Astrocyte (in vitro differentiated cells and primary cell): ENCODE measurements around the gene CCL17. TPM values are rescaled to one million over a fixed set of nuclear protein-coding genes. Genes with fewer than 3 reads are reported as not detected.

Experiments used
- DNase-seq: peaks from one replicate; pipeline ENCODE4 v3.0.0-alpha.2; 2010; ENCODE audit warnings: low read depth
- FAIRE-seq: peaks from 2 replicates; lab custom pipeline; 2011; peaks lifted over from hg19 to GRCh38; lab: Jason Lieb, UNC
- H2AFZ ChIP-seq: 2 replicates; pipeline ENCODE4 v1.6.0; 2012; ENCODE audit warnings: low read depth, low read length, inconsistent platforms
- H3K27ac ChIP-seq: 2 replicates; pipeline ENCODE4 v1.5.1; 2011; ENCODE audit warnings: low read depth, low read length, inconsistent platforms
- H3K27me3 ChIP-seq: 2 replicates; pipeline ENCODE4 v1.6.0; 2011; ENCODE audit warnings: low read length, inconsistent platforms; ENCODE audit not compliant: insufficient read depth
- H3K36me3 ChIP-seq: 2 replicates; pipeline ENCODE4 v1.5.1; 2011; ENCODE audit warnings: low read length, inconsistent platforms; ENCODE audit not compliant: insufficient read depth
- H3K4me1 ChIP-seq: 2 replicates; pipeline ENCODE4 v1.5.1; 2011; ENCODE audit warnings: low read length, inconsistent platforms; ENCODE audit not compliant: insufficient read depth
- H3K4me2 ChIP-seq: 2 replicates; pipeline ENCODE4 v1.6.0; 2012; ENCODE audit warnings: low read length, inconsistent platforms
- H3K4me3 ChIP-seq: 2 replicates; pipeline ENCODE4 v1.5.1; 2011; ENCODE audit warnings: low read depth, mild to moderate bottlenecking, low read length, inconsistent platforms; ENCODE audit not compliant: insufficient read depth
- H3K79me2 ChIP-seq: 2 replicates; pipeline ENCODE4 v1.6.0; 2012; ENCODE audit warnings: mild to moderate bottlenecking, low read length, inconsistent platforms; ENCODE audit not compliant: insufficient read depth
- H3K9ac ChIP-seq: 2 replicates; pipeline ENCODE4 v1.6.0; 2012; ENCODE audit warnings: mild to moderate bottlenecking, low read length, inconsistent platforms
- H3K9me3 ChIP-seq: 2 replicates; pipeline ENCODE4 v1.5.1; 2012; ENCODE audit warnings: low read depth, mild to moderate bottlenecking, low read length, inconsistent platforms; ENCODE audit not compliant: insufficient read depth
- H4K20me1 ChIP-seq: 2 replicates; pipeline ENCODE4 v1.6.0; 2012; ENCODE audit warnings: low read length, inconsistent platforms; ENCODE audit not compliant: insufficient read depth
- H3K27ac Mint-ChIP-seq: one replicate; pipeline ENCODE4 v1.8.0; 2021; ENCODE audit warnings: mild to moderate bottlenecking, mixed read lengths; ENCODE audit not compliant: unreplicated experiment
- H3K27me3 Mint-ChIP-seq: one replicate; pipeline ENCODE4 v1.8.0; 2021; ENCODE audit warnings: low read depth, mixed read lengths; ENCODE audit not compliant: unreplicated experiment
- H3K36me3 Mint-ChIP-seq: one replicate; pipeline ENCODE4 v1.8.0; 2021; ENCODE audit warnings: low read depth, mixed read lengths; ENCODE audit not compliant: unreplicated experiment
- H3K4me1 Mint-ChIP-seq: one replicate; pipeline ENCODE4 v1.8.0; 2021; ENCODE audit warnings: low read depth, mixed read lengths; ENCODE audit not compliant: unreplicated experiment
- H3K4me3 Mint-ChIP-seq: one replicate; pipeline ENCODE4 v1.8.0; 2021; ENCODE audit warnings: mild to moderate bottlenecking, moderate library complexity, mixed read lengths; ENCODE audit not compliant: unreplicated experiment
- H3K9me3 Mint-ChIP-seq: one replicate; pipeline ENCODE4 v1.8.0; 2021; ENCODE audit warnings: mild to moderate bottlenecking, mixed read lengths; ENCODE audit not compliant: unreplicated experiment
- EZH2 ChIP-seq: IDR thresholded peaks from 2 replicates; pipeline ENCODE4 v1.6.1; 2012; ENCODE audit warnings: mild to moderate bottlenecking, low read length, inconsistent platforms; ENCODE audit not compliant: insufficient read depth
- total RNA-seq: library from RNA; stranded (reverse); gene quantifications from 2 replicates; pipeline ENCODE4 v1.2.1, GENCODE V29; 2021
- TF ChIP-seq, protein P1 (sequence below): IDR thresholded peaks from 2 replicates; pipeline ENCODE4 v1.5.1; 2011; ENCODE audit warnings: low read depth, mild to moderate bottlenecking, inconsistent platforms, low read length, moderate library complexity; ENCODE audit not compliant: insufficient read depth

Gene CCL17
- total RNA-seq, 1 donor from 2014 or later = not detected

DNA sequence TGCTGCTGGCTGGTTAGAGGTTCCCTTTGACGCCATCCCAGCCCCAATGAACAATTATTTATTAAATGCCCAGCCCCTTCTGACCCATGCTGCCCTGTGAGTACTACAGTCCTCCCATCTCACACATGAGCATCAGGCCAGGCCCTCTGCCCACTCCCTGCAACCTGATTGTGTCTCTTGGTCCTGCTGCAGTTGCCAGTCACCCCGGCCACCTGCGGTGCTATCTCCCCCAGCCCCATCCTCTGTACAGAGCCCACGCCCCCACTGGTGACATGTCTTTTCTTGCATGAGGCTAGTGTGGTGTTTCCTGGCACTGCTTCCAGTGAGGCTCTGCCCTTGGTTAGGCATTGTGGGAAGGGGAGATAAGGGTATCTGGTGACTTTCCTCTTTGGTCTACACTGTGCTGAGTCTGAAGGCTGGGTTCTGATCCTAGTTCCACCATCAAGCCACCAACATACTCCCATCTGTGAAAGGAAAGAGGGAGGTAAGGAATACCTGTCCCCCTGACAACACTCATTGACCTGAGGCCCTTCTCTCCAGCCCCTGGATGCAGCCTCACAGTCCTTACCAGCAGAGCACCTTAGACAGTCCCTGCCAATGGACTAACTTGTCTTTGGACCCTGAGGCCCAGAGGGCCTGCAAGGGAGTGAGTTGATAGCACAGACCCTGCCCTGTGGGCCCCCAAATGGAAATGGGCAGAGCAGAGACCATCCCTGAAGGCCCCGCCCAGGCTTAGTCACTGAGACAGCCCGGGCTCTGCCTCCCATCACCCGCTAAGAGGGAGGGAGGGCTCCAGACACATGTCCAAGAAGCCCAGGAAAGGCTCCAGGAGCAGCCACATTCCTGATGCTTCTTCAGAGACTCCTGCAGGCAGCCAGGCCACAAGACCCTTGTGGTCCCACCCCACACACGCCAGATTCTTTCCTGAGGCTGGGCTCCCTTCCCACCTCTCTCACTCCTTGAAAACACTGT is 21.0 kb upstream of the CCL17 start:
- no peaks in the 10 kb centered on the region for H3K36me3 ChIP-seq
- no peak overlapping the region for H3K4me3 Mint-ChIP-seq
- DNase-seq = peak; percentile 62
- H3K4me1 ChIP-seq = no peaks in the 10 kb centered on the region
- peak overlapping the region; percentile 11 for H3K27ac Mint-ChIP-seq
- no peaks in the 10 kb centered on the region for H3K36me3 Mint-ChIP-seq
- H3K27me3 ChIP-seq = peaks cover 2% of the 10 kb centered on the region
- no peaks in the 10 kb centered on the region for H3K79me2 ChIP-seq
- H3K4me2 ChIP-seq = no peak overlapping the region
- no peak overlapping the region for H3K27ac ChIP-seq
- H3K27me3 Mint-ChIP-seq = peaks cover 7% of the 10 kb centered on the region
- H3K4me1 Mint-ChIP-seq = peaks cover 11% of the 10 kb centered on the region
- no peaks in the 10 kb centered on the region for H3K9me3 Mint-ChIP-seq
- no peak overlapping the region for H3K9ac ChIP-seq
- no peaks in the 10 kb centered on the region for H4K20me1 ChIP-seq
- no peak for FAIRE-seq
- TF ChIP-seq EZH2 = no peak
- TF ChIP-seq, protein P1, sequence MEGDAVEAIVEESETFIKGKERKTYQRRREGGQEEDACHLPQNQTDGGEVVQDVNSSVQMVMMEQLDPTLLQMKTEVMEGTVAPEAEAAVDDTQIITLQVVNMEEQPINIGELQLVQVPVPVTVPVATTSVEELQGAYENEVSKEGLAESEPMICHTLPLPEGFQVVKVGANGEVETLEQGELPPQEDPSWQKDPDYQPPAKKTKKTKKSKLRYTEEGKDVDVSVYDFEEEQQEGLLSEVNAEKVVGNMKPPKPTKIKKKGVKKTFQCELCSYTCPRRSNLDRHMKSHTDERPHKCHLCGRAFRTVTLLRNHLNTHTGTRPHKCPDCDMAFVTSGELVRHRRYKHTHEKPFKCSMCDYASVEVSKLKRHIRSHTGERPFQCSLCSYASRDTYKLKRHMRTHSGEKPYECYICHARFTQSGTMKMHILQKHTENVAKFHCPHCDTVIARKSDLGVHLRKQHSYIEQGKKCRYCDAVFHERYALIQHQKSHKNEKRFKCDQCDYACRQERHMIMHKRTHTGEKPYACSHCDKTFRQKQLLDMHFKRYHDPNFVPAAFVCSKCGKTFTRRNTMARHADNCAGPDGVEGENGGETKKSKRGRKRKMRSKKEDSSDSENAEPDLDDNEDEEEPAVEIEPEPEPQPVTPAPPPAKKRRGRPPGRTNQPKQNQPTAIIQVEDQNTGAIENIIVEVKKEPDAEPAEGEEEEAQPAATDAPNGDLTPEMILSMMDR = no peak
- no peaks in the 10 kb centered on the region for H3K9me3 ChIP-seq
- H3K4me3 ChIP-seq = no peak overlapping the region
- H2AFZ ChIP-seq = no peak overlapping the region

DNA sequence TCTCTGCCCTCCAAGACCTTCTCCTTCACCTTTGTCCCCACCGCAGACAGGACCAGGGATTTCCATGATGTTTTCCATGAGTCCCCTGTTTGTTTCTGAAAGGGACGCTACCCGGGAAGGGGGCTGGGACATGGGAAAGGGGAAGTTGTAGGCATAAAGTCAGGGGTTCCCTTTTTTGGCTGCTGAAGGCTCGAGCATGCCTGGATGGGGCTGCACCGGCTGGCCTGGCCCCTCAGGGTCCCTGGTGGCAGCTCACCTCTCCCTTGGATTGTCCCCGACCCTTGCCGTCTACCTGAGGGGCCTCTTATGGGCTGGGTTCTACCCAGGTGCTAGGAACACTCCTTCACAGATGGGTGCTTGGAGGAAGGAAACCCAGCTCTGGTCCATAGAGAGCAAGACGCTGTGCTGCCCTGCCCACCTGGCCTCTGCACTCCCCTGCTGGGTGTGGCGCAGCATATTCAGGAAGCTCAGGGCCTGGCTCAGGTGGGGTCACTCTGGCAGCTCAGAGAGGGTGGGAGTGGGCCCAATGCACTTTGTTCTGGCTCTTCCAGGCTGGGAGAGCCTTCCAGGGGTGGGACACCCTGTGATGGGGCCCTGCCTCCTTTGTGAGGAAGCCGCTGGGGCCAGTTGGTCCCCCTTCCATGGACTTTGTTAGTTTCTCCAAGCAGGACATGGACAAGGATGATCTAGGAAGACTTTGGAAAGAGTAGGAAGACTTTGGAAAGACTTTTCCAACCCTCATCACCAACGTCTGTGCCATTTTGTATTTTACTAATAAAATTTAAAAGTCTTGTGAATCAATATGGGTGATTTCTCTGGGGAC is 20.1 kb upstream of the CCL17 start:
- Histone ChIP-seq H3K36me3 (no peaks in the 10 kb centered on the region), H3K27ac (no peak overlapping the region), H3K4me2 (no peak overlapping the region), H3K9me3 (no peaks in the 10 kb centered on the region), H3K4me3 (no peak overlapping the region), H3K79me2 (no peaks in the 10 kb centered on the region), H3K4me1 (no peaks in the 10 kb centered on the region), H3K9ac (no peak overlapping the region), H4K20me1 (no peaks in the 10 kb centered on the region), H3K27me3 (peaks cover 3% of the 10 kb centered on the region), H2AFZ (no peak overlapping the region)
- no peaks in the 10 kb centered on the region for H3K36me3 Mint-ChIP-seq
- H3K27ac Mint-ChIP-seq = no peak overlapping the region
- H3K4me1 Mint-ChIP-seq = peaks cover 11% of the 10 kb centered on the region
- TF ChIP-seq, protein P1 = no peak
- no peak for TF ChIP-seq EZH2
- no peak overlapping the region for H3K4me3 Mint-ChIP-seq
- no peaks in the 10 kb centered on the region for H3K9me3 Mint-ChIP-seq
- FAIRE-seq = no peak
- DNase-seq = no peak
- H3K27me3 Mint-ChIP-seq = peaks cover 7% of the 10 kb centered on the region
